Measurements from ENCODE around the gene PKIB.
"Not testable (repeated sequence)": the region's sequence is repeated elsewhere in the genome, so short reads cannot be mapped to it uniquely, and the experiment has no call there.

PKIB gene

DNA sequence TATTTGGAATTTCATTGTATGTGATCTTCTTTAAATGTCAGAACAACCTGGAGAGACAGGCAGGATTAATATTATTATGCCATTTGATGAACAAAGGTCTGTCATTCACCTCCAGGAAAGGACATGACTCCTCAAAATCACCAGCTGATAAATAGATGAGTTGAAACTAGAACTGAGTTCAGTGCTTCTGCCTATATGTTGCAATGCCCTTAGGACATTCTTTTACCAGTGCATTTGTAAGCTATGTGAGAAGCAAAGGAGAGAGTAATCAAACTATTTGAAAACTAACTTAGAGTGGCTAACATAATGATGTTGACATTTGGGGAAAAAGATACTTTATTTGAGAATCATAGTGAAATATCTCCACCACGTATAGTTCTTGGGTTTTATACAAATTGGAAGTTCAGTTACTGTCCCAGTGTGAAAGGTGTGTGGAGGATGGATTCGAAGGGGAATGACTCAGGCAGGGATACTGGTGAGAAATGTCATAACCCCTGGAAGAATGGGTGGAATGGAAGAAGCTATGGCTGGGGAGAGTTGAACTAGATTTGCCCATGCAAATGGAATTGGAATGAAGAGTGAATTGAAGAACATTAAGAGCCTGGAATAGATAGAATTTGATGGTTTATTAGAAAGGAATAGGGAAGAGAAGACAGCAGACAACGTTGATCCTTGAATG is 21.5 kb downstream of the PKIB start:
- no peak overlapping the region for H3K4me3 ChIP-seq (replicated peaks; ENCODE audit: low read depth, low read length)
- no peak for DNase-seq (ENCODE audit: low read depth)
- no peak for TF ChIP-seq CTCF (IDR thresholded peaks at IDR 0.05; ENCODE audit: low read length, missing control alignments)

GRCh38 chr6:122640366-122640765 is 30.2 kb downstream of the PKIB start:
- no peak for DNase-seq (ENCODE audit: low read depth)
- no peak overlapping the region for H3K4me3 ChIP-seq (replicated peaks; ENCODE audit: low read depth, low read length)
- no peak for TF ChIP-seq CTCF (IDR thresholded peaks at IDR 0.05; ENCODE audit: low read length, missing control alignments)

- no peak overlapping the region for H3K4me3 ChIP-seq (replicated peaks; ENCODE audit: low read depth, low read length)
- no peak for TF ChIP-seq CTCF (IDR thresholded peaks at IDR 0.05; ENCODE audit: low read length, missing control alignments)
- DNase-seq (ENCODE audit: low read depth), result no peak
Observed at GRCh38 chr6:122641819-122642218, 31.6 kb downstream of the PKIB start.

GRCh38 chr6:122642604-122643003 is 32.4 kb downstream of the PKIB start:
- not testable (repeated sequence) for H3K4me3 ChIP-seq (replicated peaks; ENCODE audit: low read depth, low read length); DNase-seq (ENCODE audit: low read depth)

GRCh38 chr6:122645256-122645655 is 35.1 kb downstream of the PKIB start:
- DNase-seq (ENCODE audit: low read depth), result no peak
- no peak for TF ChIP-seq CTCF (IDR thresholded peaks at IDR 0.05; ENCODE audit: low read length, missing control alignments)
- no peak overlapping the region for H3K4me3 ChIP-seq (replicated peaks; ENCODE audit: low read depth, low read length)

- no peak overlapping the region for H3K4me3 ChIP-seq (replicated peaks; ENCODE audit: low read depth, low read length)
- no peak for DNase-seq (ENCODE audit: low read depth)
- no peak for TF ChIP-seq CTCF (IDR thresholded peaks at IDR 0.05; ENCODE audit: low read length, missing control alignments)
Observed at GRCh38 chr6:122647765-122648164, 37.6 kb downstream of the PKIB start.

GRCh38 chr6:122648726-122649125 is 38.5 kb downstream of the PKIB start:
- no peak for DNase-seq (ENCODE audit: low read depth)
- no peak for TF ChIP-seq CTCF (IDR thresholded peaks at IDR 0.05; ENCODE audit: low read length, missing control alignments)
- H3K4me3 ChIP-seq (replicated peaks; ENCODE audit: low read depth, low read length), result no peak overlapping the region
